ENCODE measurements around the gene SMIM3. TPM values are rescaled to one million over a fixed set of nuclear protein-coding genes. Genes with fewer than 3 reads are reported as not detected.
"Not testable (repeated sequence)": the region's sequence is repeated elsewhere in the genome, so short reads cannot be mapped to it uniquely, and the experiment has no call there.

The SMIM3 gene
- total RNA-seq, 1 donor from 2014 or later = 8.2 TPM

DNA sequence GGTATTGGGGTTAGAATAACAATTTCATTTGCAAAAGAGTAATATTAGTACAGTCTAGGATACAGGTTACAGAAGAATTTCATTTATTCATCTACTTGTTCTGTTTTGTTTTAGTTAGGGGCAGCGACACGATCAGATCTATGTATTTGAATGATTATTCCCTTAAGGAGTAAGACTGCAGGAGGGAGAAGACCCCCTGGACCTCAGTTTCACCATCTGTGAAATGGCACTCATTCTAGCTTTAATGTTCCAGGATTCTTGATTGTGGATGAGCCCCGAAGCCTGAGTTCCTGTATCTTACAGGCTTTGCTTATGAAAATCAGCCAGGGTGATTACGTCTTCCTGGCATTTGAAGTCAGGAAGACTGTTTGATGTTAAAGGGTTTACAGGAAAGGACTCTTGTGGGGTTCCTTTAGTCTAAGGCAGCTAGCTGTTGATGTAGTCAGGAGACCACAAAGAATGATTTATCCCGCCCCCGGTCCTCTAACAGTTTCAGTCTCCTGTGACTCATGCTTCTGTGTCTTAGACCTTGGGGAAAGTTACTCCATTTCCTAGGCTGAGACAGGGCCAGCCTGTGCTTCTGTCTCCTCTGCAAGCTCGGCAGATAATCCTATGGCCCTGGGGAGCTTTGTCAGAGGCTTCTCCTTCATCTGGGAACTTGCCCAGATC lies 11.5 kb downstream of the SMIM3 start:
- Mint-ChIP-seq H3K36me3 (peaks cover 7% of the 10 kb centered on the region), H3K27ac (no peak overlapping the region), H3K9me3 (no peaks in the 10 kb centered on the region), H3K27me3 (no peaks in the 10 kb centered on the region), H3K4me1 (ENCODE audit: unreplicated experiment) (no peaks in the 10 kb centered on the region), H3K4me3 (no peak overlapping the region)
- TF ChIP-seq, protein P1, sequence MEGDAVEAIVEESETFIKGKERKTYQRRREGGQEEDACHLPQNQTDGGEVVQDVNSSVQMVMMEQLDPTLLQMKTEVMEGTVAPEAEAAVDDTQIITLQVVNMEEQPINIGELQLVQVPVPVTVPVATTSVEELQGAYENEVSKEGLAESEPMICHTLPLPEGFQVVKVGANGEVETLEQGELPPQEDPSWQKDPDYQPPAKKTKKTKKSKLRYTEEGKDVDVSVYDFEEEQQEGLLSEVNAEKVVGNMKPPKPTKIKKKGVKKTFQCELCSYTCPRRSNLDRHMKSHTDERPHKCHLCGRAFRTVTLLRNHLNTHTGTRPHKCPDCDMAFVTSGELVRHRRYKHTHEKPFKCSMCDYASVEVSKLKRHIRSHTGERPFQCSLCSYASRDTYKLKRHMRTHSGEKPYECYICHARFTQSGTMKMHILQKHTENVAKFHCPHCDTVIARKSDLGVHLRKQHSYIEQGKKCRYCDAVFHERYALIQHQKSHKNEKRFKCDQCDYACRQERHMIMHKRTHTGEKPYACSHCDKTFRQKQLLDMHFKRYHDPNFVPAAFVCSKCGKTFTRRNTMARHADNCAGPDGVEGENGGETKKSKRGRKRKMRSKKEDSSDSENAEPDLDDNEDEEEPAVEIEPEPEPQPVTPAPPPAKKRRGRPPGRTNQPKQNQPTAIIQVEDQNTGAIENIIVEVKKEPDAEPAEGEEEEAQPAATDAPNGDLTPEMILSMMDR (conservative IDR thresholded peaks at IDR 0.05) = no peak
- DNase-seq (ENCODE audit: extremely low spot score, unreplicated experiment) = no peak

- no peak for DNase-seq (ENCODE audit: extremely low spot score, unreplicated experiment)
- H3K9me3 Mint-ChIP-seq = no peaks in the 10 kb centered on the region
- no peak overlapping the region for H3K4me3 Mint-ChIP-seq
- no peaks in the 10 kb centered on the region for H3K4me1 Mint-ChIP-seq (ENCODE audit: unreplicated experiment)
- TF ChIP-seq, protein P1 (conservative IDR thresholded peaks at IDR 0.05) = no peak
- H3K36me3 Mint-ChIP-seq = peaks cover 3% of the 10 kb centered on the region
- no peak overlapping the region for H3K27ac Mint-ChIP-seq
- H3K27me3 Mint-ChIP-seq = no peaks in the 10 kb centered on the region
These were observed 13.0 kb downstream of the SMIM3 start for GRCh38 chr5:150791536-150791935.

DNA sequence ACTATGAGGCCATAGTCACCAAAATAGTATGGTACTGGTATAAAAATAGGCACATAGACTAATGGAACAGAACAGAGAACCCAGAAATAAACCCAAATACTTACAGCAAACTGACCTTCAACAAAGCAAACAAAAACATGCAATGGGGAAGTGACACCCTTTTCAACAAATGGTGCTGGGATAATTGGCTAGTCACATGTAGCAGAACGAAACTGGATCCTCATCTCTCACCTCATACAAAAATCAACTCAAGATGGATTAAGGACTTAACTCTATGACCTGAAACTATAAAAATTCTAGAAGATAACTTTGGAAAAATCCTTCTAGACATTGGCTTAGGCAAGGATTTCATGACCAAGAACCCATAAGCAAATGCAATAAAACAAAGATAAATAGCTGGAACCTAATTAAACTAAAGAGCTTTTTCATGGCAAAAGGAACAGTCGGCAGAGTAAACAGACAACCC lies 14.9 kb downstream of the SMIM3 start:
- DNase-seq (ENCODE audit: extremely low spot score, unreplicated experiment); H3K27me3 Mint-ChIP-seq; H3K27ac Mint-ChIP-seq; H3K36me3 Mint-ChIP-seq; H3K4me3 Mint-ChIP-seq; H3K9me3 Mint-ChIP-seq; H3K4me1 Mint-ChIP-seq (ENCODE audit: unreplicated experiment): not testable (repeated sequence)

GRCh38 chr5:150794927-150795326 lies 16.4 kb downstream of the SMIM3 start:
- Mint-ChIP-seq H3K4me1 (ENCODE audit: unreplicated experiment) (no peaks in the 10 kb centered on the region), H3K9me3 (no peaks in the 10 kb centered on the region), H3K36me3 (peaks cover 10% of the 10 kb centered on the region), H3K4me3 (no peak overlapping the region), H3K27ac (no peak overlapping the region), H3K27me3 (no peaks in the 10 kb centered on the region)
- TF ChIP-seq, protein P1 (conservative IDR thresholded peaks at IDR 0.05) = no peak
- no peak for DNase-seq (ENCODE audit: extremely low spot score, unreplicated experiment)

DNA sequence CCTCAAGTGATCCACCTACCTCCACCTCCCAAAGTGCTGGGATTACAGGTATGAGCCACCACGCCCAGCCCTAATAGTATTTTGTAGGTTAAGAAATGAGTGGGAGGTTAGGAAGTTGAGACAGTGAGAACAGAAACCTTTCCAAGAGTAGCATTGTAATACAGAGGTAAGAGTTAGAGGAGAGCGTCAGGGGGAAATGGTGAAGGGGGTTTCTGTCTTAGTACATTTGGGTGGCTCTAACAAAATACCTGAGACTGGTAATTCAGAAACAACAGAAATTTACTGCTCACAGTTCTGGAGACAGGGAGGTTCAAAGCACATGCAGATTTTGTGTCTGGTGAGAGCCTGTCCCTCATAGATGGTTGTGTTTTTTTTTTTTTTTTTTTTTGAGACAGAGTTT lies 18.8 kb downstream of the SMIM3 start:
- Mint-ChIP-seq H3K36me3 (peaks cover 10% of the 10 kb centered on the region), H3K4me3 (no peak overlapping the region), H3K27ac (no peak overlapping the region), H3K27me3 (peaks cover 6% of the 10 kb centered on the region), H3K9me3 (no peaks in the 10 kb centered on the region), H3K4me1 (ENCODE audit: unreplicated experiment) (peaks cover 11% of the 10 kb centered on the region)
- TF ChIP-seq, protein P1 (conservative IDR thresholded peaks at IDR 0.05) = no peak
- no peak for DNase-seq (ENCODE audit: extremely low spot score, unreplicated experiment)

- TF ChIP-seq, protein P1 (conservative IDR thresholded peaks at IDR 0.05) = peak; percentile 76
- Mint-ChIP-seq H3K4me3 (peak overlapping the region; percentile 87), H3K27me3 (peaks cover 13% of the 10 kb centered on the region), H3K36me3 (peaks cover 7% of the 10 kb centered on the region), H3K27ac (peak overlapping the region; percentile 57), H3K9me3 (peaks cover 5% of the 10 kb centered on the region), H3K4me1 (ENCODE audit: unreplicated experiment) (peaks cover 11% of the 10 kb centered on the region)
- DNase-seq (ENCODE audit: extremely low spot score, unreplicated experiment) = no peak
These were observed 22.8 kb downstream of the SMIM3 start for GRCh38 chr5:150801117-150801927.
